ENCODE results near the gene CALML4. TPM values are rescaled to one million over a fixed set of nuclear protein-coding genes. Genes with fewer than 3 reads are reported as not detected.
"Not testable (repeated sequence)": the region's sequence is repeated elsewhere in the genome, so short reads cannot be mapped to it uniquely, and the experiment has no call there.

The CALML4 gene
- total RNA-seq, 1 experiment from 2014 or later = 2.2 TPM

- no peak for DNase-seq (ENCODE audit: low read depth)
These were observed 13.0 kb downstream of the CALML4 start for GRCh38 chr15:68192117-68192516.

- DNase-seq (ENCODE audit: low read depth) = no peak
These were observed 13.6 kb downstream of the CALML4 start for GRCh38 chr15:68191555-68191954.

GRCh38 chr15:68190048-68190447, 15.1 kb downstream of the CALML4 start:
- no peak for DNase-seq (ENCODE audit: low read depth)

- no peak for DNase-seq (ENCODE audit: low read depth)
These were observed 16.5 kb downstream of the CALML4 start for GRCh38 chr15:68188647-68189046.

DNA sequence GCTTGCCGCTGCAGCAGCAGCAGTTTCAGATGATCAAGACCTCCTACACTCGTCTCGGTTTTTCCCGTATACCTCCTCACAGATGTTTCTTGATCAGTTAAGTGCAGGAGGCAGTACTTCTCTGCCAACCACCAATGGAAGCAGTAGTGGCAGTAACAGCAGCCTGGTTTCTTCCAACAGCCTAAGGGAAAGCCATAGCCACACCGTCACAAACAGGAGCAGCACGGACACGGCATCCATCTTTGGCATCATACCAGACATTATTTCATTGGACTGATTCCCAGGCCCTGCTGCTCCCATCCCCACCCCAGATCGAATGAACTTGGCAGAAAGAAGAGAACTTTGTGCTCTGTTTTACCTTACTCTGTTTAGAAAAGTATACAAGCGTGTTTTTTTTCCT, 17.6 kb downstream of the CALML4 start:
- peak; percentile 71 for DNase-seq (ENCODE audit: low read depth)

GRCh38 chr15:68186671-68187397, 18.3 kb downstream of the CALML4 start:
- peak; percentile 66 for DNase-seq (ENCODE audit: low read depth)

GRCh38 chr15:68184616-68185480, 20.3 kb downstream of the CALML4 start:
- DNase-seq (ENCODE audit: low read depth) = no peak

GRCh38 chr15:68183616-68184315, 21.4 kb downstream of the CALML4 start:
- peak; percentile 11 for DNase-seq (ENCODE audit: low read depth)

- DNase-seq (ENCODE audit: low read depth) = no peak
These were observed 27.4 kb downstream of the CALML4 start for GRCh38 chr15:68177742-68178141.

DNA sequence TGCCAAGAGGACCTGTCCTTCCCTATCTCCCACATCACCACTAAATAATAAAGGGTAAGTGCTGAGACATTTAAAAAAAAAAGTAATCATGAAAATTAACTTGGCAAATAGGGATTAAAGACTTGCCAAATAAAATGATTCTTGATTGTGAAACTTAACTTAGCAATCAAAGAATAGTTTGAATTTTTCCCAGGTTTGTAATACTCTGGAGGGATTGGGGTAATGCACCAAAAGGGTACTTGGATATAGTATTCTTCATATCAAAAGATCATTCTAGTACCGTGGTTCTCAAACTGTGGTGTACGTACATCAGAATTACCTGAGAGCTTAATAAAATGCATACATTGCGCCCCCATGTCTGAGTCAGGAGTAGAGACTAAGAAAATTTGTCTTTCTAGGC, 28.5 kb downstream of the CALML4 start:
- no peak for DNase-seq (ENCODE audit: low read depth)

GRCh38 chr15:68175526-68175925, 29.6 kb downstream of the CALML4 start:
- DNase-seq (ENCODE audit: low read depth) = no peak

DNA sequence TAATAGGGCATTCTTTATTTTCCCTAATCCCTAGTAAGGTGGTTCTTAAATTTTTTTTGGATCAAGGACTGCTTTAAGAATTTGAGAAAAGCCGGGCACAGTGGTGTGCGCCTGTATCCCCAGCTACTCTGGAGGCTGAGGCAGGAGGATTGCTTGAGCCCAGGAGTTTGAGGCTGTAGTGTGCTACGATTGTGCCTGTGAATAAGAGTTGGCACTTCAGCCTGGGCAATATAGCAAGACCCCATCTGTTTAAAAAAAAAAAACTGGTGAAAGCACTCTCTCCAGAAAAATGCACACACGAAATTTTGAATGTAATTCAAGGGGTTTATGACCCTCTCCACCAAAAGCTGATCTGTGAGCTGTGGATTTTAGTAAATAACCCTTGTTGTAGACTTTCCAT, 32.0 kb downstream of the CALML4 start:
- DNase-seq (ENCODE audit: low read depth) = no peak

- DNase-seq (ENCODE audit: low read depth) = not testable (repeated sequence)
These were observed 33.1 kb downstream of the CALML4 start for GRCh38 chr15:68172037-68172436.

DNA sequence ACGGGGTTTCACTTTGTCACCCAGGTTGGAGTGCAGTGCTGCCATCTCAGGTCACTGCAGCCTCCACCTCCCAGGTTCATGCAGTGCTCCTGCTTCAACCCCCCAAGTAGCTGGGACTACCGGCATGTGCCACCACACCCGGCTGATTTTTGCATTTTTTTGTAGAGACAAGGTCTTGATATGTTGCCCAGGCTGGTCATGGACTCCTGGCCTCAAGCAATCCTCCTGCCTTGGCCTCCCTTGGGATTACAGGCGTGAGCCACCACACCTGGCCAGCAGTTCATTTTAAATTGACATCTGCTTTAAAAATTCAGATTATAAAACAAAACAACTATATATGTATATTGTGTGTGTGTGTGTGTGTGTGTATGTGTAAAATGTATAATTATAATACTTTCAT, 38.3 kb downstream of the CALML4 start:
- DNase-seq (ENCODE audit: low read depth) = no peak

- DNase-seq (ENCODE audit: low read depth) = no peak
These were observed 41.9 kb downstream of the CALML4 start for GRCh38 chr15:68163191-68163590.

DNA sequence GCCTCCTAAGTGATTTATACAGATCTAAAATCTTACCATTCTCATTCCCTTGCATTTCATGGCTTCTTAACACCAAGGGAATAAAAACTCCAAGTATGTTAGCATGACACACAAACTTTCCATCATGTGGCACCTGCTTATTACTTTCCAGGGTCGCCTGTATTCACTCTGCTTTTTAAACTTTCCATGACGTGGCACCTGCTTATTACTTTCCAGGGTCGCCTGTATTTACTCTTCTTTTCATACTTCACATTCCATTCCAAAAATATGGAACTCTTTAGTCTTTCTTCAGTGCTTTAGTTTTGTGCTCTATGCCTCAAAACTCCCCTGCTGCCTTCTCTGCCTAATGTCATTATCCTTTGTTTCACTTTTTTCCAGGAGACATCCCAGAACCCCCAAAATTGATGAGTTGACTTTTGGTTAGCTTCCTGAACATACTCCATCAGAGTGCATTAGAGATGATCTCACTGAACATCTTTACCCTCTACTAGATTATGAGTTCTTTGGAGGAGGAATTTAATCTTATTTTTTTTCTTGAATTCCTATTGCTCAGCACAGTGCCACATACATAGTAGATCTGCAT, 47.0 kb downstream of the CALML4 start:
- no peak for DNase-seq (ENCODE audit: low read depth)

DNA sequence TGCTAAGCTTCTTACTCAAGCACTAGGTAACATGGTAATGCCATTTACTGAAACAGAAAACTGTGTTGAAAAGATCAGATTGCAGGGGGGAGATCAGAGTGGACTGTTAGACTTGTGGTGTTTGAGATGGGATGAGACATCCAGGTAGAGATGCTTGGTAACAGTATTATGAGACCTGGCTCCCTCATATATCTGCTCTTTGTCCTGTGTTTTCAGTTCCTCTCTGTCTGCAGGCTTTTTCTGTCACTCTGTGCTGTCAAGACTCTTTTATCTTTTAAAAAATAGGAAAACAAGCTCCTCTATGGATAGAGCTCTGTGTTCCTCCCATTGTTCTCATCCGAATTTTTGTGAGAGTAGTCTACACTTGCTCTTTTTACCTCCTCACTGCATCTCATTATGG, 48.1 kb downstream of the CALML4 start:
- DNase-seq (ENCODE audit: low read depth) = no peak

DNA sequence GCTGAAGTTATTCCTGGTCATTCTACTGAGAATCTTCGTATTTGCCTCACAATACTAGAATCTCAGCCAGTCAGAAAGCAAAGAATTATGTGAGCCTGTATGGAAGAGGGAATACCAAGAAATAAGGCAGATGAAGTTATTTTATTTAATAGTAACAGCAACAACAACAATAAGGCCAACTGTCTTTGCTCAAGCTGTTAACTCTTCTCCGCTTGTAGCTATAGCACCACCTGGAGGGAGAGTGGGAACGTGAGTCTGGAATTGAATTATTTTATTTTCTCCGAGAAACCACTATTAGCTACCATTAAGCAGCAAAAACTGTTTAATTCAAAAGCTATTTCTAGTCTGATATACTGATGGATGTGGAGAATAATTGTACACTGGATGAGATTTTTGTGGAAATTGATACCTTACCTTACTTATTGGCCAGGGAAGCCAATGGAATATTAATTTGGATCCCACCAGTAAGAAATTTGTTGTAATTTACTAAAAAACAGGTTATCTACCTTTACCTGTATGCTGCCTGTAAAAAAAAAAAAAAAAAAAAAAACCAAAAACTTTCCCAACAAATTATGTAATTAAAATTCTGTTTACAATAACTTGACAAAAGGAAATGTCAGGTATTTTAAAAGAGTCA, 50.1 kb downstream of the CALML4 start:
- peak; percentile 63 for DNase-seq (ENCODE audit: low read depth)

- DNase-seq (ENCODE audit: low read depth) = no peak
These were observed 52.8 kb downstream of the CALML4 start for GRCh38 chr15:68152342-68152741.

DNA sequence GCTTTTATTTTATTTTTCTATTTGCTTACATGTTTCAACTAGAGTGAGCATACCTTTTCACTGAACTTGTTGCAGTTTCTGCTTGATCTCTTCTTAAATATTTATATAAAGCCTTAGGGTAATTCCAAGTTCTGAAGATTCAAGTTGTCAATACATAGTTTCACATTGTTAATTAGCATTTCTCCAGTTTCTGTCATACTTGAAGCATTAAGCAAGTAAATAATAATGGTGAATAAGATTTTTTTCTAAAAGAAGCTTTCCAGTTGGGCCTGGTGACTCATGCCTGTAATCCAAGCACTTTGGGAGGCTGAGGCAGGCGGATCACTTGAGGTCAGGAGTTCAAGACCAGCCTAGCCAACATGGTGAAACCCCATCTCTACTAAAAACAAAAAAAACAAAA, 53.9 kb downstream of the CALML4 start:
- peak; percentile 24 for DNase-seq (ENCODE audit: low read depth)

DNA sequence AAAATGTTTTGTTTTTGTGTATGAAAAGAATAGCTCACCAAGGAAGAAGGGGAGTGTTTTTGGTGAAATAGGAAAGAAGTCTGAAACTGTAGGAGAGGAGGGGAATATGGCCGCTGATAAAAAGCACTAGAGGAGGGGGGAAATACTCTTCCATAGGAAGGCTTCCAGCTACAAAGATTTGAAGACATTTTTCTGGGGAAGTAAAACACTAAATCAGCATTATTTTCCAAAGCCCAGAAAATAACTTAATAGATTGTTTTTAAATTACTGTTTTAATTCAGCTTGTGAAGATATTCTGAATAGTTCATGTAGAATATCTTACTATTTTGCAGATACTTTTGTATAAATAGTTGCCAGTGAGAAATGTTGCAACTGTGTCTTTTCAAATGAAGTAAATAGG, 54.9 kb downstream of the CALML4 start:
- DNase-seq (ENCODE audit: low read depth) = no peak

All from LHCN-M2 (cell line).